Upper lobe of left lung (tissue), 6 donors: ENCODE results near the gene KRT82. TPM values are rescaled to one million over a fixed set of nuclear protein-coding genes. Genes with fewer than 3 reads are reported as not detected.

Experiments used
- ATAC-seq, 2 donors: fragments of 200-7000 bp; cut with Tn5 transposase; one replicate each; pipeline ENCODE4 v1.9.1; 2022; ENCODE audit warnings: mild to moderate bottlenecking in 2 of 2, moderate library complexity in 2 of 2; ENCODE audit not compliant: low FRiP score in 2 of 2
- DNase-seq, 2 donors: peaks; one replicate each; pipeline ENCODE4 v3.0.0-alpha.2; 2019 to 2020
- H3K27ac ChIP-seq, 4 donors: fragments of 200-600 bp; sonication (generic); one replicate each; pipeline ENCODE4 v1.5.1; 2016 to 2019
- H3K27me3 ChIP-seq, 4 donors: fragments of 200-600 bp; sonication (generic); one replicate each; pipeline ENCODE4 v1.5.1; 2017 to 2019
- H3K36me3 ChIP-seq, 4 donors: fragments of 200-600 bp; sonication (generic); one replicate each; pipeline ENCODE4 v1.5.1; 2016 to 2019
- H3K4me1 ChIP-seq, 4 donors: fragments of 200-600 bp; sonication (generic); one replicate each; pipeline ENCODE4 v1.5.1; 2018 to 2019
- H3K4me3 ChIP-seq, 4 donors: fragments of 200-600 bp; sonication (generic); one replicate each; pipeline ENCODE4 v1.5.1; 2017 to 2019; ENCODE audit warnings: mild to moderate bottlenecking in 2 of 4, moderate library complexity in 1 of 4
- H3K9me3 ChIP-seq, 4 donors: fragments of 200-600 bp; sonication (generic); one replicate each; pipeline ENCODE4 v1.5.1; 2018 to 2019
- CTCF ChIP-seq, 6 experiments: fragments of 450-650 bp in 4 of 6; fragments of 200-600 bp in 2 of 6; sonication (generic) in 2 of 6; IDR thresholded peaks; one replicate each; pipeline ENCODE4 v1.5.1; 2016 to 2019; ENCODE audit warnings: antibody characterized with exemption in 6 of 6
- EP300 ChIP-seq, 4 donors: sonication (generic); formaldehyde crosslinking; IDR thresholded peaks; one replicate each; pipeline ENCODE4 v1.5.1; 2017; ENCODE audit warnings: antibody characterized with exemption in 4 of 4, control low read depth in 2 of 4
- POLR2A ChIP-seq, 4 donors: fragments of 450-650 bp; IDR thresholded peaks; one replicate each; pipeline ENCODE4 v1.5.1; 2016 to 2017; ENCODE audit warnings: antibody characterized with exemption in 4 of 4, mild to moderate bottlenecking in 2 of 4
- POLR2AphosphoS5 ChIP-seq, 2 donors: sonication (generic); formaldehyde crosslinking; IDR thresholded peaks; one replicate each; pipeline ENCODE4 v1.5.1; 2017; ENCODE audit warnings: antibody characterized with exemption in 2 of 2
- WGBS, 2 donors: methylation state at CpG; one replicate each; pipeline ENCODE4 v1.1.5; 2017 to 2018; 5-methylcytosine and 5-hydroxymethylcytosine counted together
- total RNA-seq, 6 donors: library from RNA; depleted of rRNA in 4 of 6; stranded (reverse); fragments of >200 nt in 4 of 6; gene quantifications; one replicate each; pipeline versions ENCODE4 v1.1.0 to v1.2.1, GENCODE V29; 2016 to 2021
- donor health status: DM: no; HTN: no; CAD: no; lungs with moderate emphysema.
- donor health status: DM: no; HTN: yes; CAD: no; lungs with severe emphysema.

KRT82 gene
- total RNA-seq, 6 donors from 2014 or later = not detected

DNA sequence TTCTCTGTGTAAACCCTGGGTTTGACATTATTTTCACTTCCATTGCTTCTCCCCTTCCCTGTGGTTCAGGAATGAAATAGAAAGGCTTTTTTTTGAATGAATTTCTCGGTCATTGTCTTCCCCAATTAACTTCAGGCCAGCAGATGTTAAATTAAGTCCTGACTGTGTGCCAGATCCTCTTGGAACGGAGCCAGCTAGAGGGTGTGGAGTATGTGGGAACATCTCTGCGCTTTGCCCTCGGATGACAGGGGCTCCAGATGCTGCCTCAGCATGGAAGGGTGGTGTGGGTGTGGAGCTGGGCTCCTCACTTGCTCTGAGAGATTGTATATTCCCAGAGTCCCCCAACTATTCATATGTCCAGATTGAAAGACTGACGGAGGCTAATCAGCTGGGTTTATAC lies 51.9 kb downstream of the KRT82 start:
- H3K4me3 ChIP-seq = no peak overlapping the region
- 34 to 40% methylated on average over 5 of the region's 5 CpGs for WGBS, 2 donors
- no peaks in the 10 kb centered on the region for H3K27me3 ChIP-seq
- TF ChIP-seq POLR2AphosphoS5 (IDR thresholded peaks at IDR 0.05) (no peak), EP300 (IDR thresholded peaks at IDR 0.05) (no peak), CTCF (IDR thresholded peaks at IDR 0.05) (no peak), POLR2A (IDR thresholded peaks at IDR 0.05) (no peak)
- H3K9me3 ChIP-seq = no peaks in the 10 kb centered on the region
- DNase-seq = no peak
- H3K4me1 ChIP-seq = peaks cover 0 to 10% (median 6%) of the 10 kb centered on the region in 4 donors
- H3K36me3 ChIP-seq = no peaks in the 10 kb centered on the region
- H3K27ac ChIP-seq = no peak overlapping the region
- no peak for ATAC-seq

DNA sequence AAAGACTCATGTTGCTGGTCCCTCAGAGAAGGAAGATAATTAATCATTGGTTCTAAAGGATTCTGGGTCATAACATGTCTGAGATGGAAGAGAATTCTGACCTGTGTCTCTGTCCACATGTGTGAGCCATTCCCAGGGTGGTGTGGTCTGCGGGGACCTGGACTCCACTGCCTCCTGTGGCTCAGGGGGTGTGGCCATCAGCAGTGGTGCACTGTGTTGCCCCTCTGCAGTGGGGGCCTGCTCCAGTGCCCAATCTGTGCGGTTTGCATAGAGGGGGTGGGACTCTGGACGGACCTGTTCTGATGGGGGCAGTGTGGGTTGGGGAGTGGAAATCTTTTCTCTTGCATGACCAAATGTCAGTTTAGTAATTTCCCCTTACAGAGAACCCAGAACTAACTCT lies 52.4 kb downstream of the KRT82 start:
- Histone ChIP-seq H3K9me3 (no peaks in the 10 kb centered on the region), H3K27me3 (no peaks in the 10 kb centered on the region), H3K27ac (no peak overlapping the region), H3K4me1 (peaks cover 0 to 10% (median 6%) of the 10 kb centered on the region in 4 donors), H3K36me3 (no peaks in the 10 kb centered on the region), H3K4me3 (no peak overlapping the region)
- TF ChIP-seq EP300 (IDR thresholded peaks at IDR 0.05) (no peak), POLR2AphosphoS5 (IDR thresholded peaks at IDR 0.05) (no peak), POLR2A (IDR thresholded peaks at IDR 0.05) (no peak), CTCF (IDR thresholded peaks at IDR 0.05) (no peak)
- DNase-seq (no peak), ATAC-seq (no peak)
- WGBS, 2 donors = 61 to 80% methylated on average over 1 to 3 of the region's 3 CpGs

GRCh38 chr12:52352951-52353350 lies 53.2 kb downstream of the KRT82 start:
- WGBS, 2 donors = 92 to 93% methylated on average over 2 of the region's 2 CpGs
- H3K27ac ChIP-seq = no peak overlapping the region
- H3K4me3 ChIP-seq = no peak overlapping the region
- no peak for ATAC-seq
- DNase-seq = no peak
- no peaks in the 10 kb centered on the region for H3K27me3 ChIP-seq
- H3K4me1 ChIP-seq = peaks cover 0 to 10% (median 6%) of the 10 kb centered on the region in 4 donors
- TF ChIP-seq EP300 (IDR thresholded peaks at IDR 0.05) = no peak
- TF ChIP-seq CTCF (IDR thresholded peaks at IDR 0.05) = no peak
- no peak for TF ChIP-seq POLR2AphosphoS5 (IDR thresholded peaks at IDR 0.05)
- TF ChIP-seq POLR2A (IDR thresholded peaks at IDR 0.05) = no peak
- H3K36me3 ChIP-seq = no peaks in the 10 kb centered on the region
- H3K9me3 ChIP-seq = no peaks in the 10 kb centered on the region

DNA sequence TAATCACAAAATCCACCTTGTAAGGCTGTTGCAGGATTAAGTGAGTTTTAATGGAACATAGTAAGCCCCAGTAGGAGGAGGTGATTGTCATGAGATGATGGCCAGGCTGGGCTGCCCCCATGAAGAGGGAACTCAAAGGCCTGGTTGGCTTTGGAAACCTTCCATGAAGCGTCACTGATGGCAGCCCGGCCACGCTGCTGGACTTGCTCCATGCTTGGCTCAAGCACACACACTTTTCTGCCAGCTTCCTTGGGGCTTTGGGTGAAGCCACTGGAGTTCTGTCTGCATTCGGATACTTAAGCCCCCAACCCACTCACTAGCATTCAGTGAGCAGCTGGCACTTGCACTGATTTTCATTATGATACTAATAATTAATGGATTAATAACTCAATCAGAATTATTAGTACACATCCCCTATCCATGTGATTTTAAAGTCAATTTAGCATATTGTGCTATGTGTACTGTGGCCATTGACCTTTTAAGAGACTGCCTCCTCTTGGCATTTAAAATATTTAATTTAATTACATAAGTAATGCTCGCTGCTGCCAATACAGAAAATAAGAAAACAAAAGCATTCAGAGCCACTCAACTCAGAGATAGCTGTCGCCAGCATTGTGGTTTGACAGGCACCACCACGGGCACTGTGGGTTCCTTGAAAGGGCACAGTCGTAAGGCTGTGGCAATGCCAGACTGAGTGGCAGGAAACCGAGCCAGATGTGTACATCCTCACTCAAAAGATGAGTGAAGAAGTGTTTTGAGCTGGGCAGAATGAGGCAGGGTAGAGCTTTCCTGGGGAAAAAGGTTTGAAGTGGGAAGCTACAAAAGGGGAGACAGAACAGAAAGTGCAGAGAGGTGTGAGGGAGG lies 54.7 kb downstream of the KRT82 start:
- ATAC-seq (no peak), DNase-seq (no peak)
- Histone ChIP-seq H3K27ac (no peak overlapping the region), H3K4me3 (no peak overlapping the region), H3K27me3 (no peaks in the 10 kb centered on the region), H3K36me3 (no peaks in the 10 kb centered on the region), H3K9me3 (no peaks in the 10 kb centered on the region), H3K4me1 (peaks cover 3 to 10% (median 6%) of the 10 kb centered on the region in 4 donors)
- WGBS, 2 donors = 25 to 28% methylated on average over 6 to 9 of the region's 9 CpGs
- no peak for TF ChIP-seq EP300 (IDR thresholded peaks at IDR 0.05)

DNA sequence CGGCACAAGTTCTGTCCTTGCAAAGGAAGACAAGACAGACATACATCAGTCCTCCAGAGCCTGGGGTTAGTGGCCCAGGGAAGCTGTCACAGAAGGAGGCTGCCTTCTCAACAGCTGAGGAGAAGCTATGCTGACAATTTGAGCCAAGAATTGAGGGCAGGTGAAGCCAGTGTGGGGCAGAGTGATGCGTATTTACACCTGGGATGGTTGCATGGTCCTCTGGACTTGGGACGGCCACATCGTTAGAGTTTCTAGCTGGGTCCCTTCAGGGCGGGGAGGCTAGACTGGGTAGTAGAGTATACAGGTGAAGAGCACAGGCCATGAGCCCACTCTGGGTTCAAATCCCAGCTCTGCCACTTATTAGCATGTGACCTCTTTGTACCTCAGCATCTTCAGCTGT lies 55.3 kb downstream of the KRT82 start:
- DNase-seq = no peak

More for the DNA sequence above, 55.3 kb downstream of the KRT82 start:
- ATAC-seq = no peak
- H3K36me3 ChIP-seq = no peaks in the 10 kb centered on the region
- H3K4me1 ChIP-seq = peaks cover 3 to 13% (median 6%) of the 10 kb centered on the region in 4 donors
- no peak for TF ChIP-seq POLR2AphosphoS5 (IDR thresholded peaks at IDR 0.05)
- TF ChIP-seq CTCF (IDR thresholded peaks at IDR 0.05) = no peak
- no peak for TF ChIP-seq EP300 (IDR thresholded peaks at IDR 0.05)
- TF ChIP-seq POLR2A (IDR thresholded peaks at IDR 0.05) = no peak
- whole genome bisulfite sequencing, 2 donors = 86 to 89% methylated on average over 5 of the region's 5 CpGs
- H3K27ac ChIP-seq = no peak overlapping the region
- H3K27me3 ChIP-seq = no peaks in the 10 kb centered on the region
- H3K4me3 ChIP-seq = no peak overlapping the region
- H3K9me3 ChIP-seq = no peaks in the 10 kb centered on the region
